Right renal pelvis (tissue), 4 donors: ENCODE measurements around the gene INPP4A. TPM values are rescaled to one million over a fixed set of nuclear protein-coding genes. Genes with fewer than 3 reads are reported as not detected.
A peak's percentile ranks its signal among the peaks of the same experiment; 100 is the strongest.
"Not testable (repeated sequence)": the region's sequence is repeated elsewhere in the genome, so short reads cannot be mapped to it uniquely, and the experiment has no call there.

Source experiments
- DNase-seq, 4 donors: peaks; one replicate each; pipeline ENCODE4 v3.0.0-alpha.2; 2013; ENCODE audit warnings: low read depth in 4 of 4, low spot score in 3 of 4, missing footprints in 1 of 4
- polyA plus RNA-seq, 4 donors: library from polyadenylated mRNA; unstranded; fragments of 120-200 nt; gene quantifications; one replicate each; pipeline ENCODE4 v1.2.1, GENCODE V29; 2013; ENCODE audit not compliant: insufficient read length in 4 of 4

Gene INPP4A
- polyA plus RNA-seq: 10 to 100 TPM; 19.4 to 22.4 (median 20.2) TPM

DNA sequence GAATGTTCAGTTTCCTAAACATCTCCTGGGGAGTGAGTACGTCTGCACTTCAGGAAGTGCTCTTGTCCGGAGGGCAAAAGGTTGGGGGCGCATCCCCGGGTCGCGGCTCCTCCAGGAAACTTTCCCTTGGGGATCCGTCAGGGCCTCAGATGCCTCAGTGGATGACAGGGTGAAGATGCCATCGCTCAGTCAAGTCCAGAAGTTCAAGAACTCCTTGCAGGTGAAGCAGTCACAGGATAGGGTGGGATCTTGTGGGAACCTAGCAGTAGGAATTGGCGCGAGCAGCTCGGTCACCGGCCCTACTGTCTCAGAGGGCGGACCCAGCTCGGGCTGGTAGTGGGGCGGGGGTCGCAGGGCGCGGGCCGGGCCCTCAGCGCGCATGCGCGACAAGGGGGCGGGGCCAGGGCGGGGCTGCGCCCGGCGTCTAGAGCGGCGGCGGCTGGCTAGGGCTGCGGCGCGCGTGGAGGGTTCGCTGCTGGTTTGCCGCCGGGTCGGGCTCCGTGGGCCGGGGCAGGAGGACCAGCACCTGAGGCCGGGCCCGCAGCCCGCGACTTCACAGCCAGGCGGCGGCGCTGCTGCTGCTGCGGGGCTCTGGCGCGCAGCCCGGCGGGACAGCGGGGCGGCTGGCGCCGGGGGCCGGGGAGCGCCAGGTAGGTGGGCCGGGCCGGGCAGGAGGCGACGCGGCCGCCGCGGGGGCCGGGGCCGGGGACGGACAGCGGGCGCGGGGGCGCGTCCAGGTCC is at the start of gene INPP4A:
Gene INPP4A, plus strand, starts transcription at position 423 of the 741 bp plus-strand sequence. CDS start 75,191 bp downstream, outside the sequence.
- peak; percentile 64 to 73 (median 66) for DNase-seq

DNA sequence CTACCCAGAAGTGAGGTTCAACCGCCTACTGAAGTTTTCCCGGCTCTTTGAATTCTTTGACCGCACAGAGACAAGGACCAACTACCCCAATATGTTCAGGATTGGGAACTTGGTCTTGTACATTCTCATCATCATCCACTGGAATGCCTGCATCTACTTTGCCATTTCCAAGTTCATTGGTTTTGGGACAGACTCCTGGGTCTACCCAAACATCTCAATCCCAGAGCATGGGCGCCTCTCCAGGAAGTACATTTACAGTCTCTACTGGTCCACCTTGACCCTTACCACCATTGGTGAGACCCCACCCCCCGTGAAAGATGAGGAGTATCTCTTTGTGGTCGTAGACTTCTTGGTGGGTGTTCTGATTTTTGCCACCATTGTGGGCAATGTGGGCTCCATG is 48.7 kb upstream of the INPP4A start:
- no peak for DNase-seq

DNA sequence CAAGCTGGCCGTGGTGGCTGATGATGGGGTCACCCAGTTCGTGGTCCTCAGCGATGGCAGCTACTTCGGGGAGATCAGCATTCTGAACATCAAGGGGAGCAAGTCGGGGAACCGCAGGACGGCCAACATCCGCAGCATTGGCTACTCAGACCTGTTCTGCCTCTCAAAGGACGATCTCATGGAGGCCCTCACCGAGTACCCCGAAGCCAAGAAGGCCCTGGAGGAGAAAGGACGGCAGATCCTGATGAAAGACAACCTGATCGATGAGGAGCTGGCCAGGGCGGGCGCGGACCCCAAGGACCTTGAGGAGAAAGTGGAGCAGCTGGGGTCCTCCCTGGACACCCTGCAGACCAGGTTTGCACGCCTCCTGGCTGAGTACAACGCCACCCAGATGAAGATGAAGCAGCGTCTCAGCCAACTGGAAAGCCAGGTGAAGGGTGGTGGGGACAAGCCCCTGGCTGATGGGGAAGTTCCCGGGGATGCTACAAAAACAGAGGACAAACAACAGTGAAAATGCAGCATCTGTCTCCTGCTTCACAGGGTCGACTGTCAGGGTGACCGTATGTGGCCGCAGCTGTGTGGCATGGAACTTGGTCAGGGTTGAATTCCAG is 47.8 kb upstream of the INPP4A start:
- no peak for DNase-seq

DNA sequence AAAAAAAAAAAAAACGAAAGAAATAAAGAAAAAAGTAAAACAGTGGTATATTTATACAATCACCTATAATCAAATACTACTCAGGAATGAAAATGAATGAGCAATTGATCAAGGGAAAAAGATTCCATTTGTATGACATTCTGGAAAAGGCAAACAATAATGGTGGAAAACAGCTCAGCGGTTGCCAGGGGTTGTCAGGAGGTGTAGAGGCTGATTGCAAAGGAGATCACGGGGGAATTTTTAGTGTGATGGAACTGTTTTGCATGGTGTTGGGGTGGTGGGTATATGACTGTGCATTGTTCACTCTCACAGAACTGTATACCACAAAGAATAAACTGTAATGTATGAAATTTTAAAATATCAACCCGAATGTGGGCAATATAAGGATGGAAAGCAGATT is 45.5 kb upstream of the INPP4A start:
- no peak for DNase-seq

DNA sequence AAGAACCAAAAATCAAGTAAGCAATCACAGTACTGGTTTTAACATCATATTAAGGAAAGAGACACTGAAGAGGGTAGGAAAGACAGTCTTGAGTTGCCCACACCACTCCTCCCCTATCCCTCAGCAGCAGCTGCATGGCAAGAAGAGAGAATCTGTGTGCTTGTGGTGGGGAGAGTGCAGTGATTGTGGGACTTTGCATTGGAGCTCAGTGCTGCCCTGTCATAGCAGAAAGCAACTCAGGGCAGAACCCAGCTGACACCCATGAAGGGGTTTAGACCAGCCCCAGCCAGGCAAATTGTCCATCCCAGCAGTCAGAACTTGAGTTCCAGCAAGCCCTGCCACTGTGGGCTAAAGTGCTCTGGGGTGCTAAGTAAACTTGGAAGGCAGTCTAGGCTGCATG is 40.8 kb upstream of the INPP4A start:
- no peak for DNase-seq

DNA sequence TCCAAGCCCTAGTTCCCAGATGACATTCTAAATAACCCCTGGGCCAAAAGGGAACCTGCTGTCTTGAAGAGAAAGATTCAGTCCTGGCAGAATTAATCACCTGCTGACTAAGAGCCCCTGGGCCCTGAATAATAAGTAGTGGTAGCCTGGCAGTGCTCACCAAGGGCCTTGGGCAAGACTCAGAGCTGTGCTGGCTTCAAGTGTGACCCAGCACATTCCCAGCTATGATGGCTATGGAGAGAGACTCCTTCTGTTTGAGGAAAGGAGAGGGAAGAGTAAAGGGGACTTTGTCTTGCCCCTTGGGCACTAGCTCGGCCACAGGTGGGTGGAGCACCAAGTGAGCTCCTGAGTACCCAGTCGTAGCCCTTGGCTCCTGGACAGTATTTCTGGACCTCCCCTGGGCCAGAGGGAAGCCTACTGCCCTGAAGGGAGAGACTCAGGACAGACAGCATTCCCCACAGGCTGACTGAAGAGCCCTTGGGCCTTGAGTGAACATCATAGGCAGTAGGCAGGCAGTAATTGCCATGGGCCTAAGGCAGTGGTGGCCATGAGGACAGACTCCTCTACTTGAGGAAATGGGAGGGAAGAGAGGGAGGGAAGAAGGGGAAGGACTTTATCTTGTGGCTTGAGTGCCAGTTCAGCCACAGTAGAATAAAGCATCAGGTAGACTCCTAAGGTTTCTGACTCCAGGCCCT is 40.0 kb upstream of the INPP4A start:
- no peak for DNase-seq

DNA sequence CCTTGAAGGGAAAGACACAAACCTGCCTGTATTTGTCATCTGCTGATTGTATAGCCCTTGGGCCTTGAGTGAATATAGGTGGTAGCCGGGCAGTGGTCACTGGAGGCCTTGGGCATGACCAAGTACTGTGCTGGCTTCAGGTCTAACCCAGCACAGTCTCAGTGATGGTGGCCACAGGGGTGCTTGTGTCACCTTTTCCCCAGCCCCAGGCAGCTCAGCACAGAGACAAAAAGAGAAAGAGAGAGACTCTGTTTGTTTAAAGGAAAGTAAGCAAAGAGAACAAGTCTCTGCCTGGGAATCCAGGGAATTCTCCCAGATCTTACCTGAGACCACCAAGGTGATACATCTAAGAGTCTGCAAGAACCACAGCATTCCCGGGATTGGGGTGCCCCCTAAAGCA is 39.4 kb upstream of the INPP4A start:
- DNase-seq: no peak

DNA sequence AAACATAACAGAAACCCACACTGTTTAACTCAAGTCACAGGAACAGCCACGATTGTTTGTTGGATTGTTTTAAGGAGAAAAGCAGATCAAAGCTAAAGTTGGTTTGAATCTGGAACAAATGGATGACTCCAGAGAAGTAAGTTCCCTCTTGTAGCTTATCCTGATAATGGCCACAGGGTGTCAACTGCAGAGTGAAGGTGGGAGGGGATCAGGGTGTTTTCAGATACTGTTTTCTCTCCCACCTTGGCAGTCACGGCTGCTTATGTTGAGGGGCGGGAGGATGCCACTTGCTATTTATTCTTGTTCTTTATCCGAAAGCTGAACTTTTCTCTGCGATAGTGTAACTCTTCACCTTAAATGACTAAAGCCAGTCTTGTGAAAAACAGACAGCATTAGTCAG is 36.5 kb upstream of the INPP4A start:
- no peak for DNase-seq

DNA sequence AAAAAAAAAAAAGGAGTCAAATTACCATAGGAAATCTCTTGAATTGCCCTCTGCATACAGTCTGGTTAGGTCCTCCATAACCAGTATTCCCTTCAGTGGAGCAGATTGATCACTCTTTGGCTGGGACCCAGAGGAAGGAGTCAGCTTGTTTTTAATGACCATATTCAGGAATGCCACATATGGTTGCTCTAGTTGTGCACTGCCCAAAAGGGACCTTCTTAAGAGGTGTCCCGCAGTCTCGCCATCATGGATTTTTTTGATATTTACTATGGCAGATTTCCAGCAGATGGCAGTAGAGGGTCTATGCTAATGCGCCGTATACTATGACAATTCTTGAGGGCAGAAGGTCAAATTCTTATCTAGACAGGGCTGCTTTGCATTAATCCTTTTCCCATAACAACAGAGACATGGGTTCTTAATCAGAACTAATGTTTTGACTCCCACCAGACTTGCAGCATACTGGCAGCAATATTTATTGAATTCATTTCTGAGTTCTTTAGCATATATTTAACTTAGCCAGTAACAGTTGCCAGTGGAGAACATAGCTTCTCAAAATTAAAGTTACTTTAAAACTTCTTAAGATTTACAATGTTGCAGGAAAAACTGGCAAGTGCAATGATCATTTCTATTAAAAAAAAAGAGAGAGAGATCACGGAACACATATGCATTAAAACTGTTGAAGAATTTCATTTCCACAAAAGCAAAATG is 31.8 kb upstream of the INPP4A start:
- DNase-seq: peak; percentile 12 to 35 (median 24)

DNA sequence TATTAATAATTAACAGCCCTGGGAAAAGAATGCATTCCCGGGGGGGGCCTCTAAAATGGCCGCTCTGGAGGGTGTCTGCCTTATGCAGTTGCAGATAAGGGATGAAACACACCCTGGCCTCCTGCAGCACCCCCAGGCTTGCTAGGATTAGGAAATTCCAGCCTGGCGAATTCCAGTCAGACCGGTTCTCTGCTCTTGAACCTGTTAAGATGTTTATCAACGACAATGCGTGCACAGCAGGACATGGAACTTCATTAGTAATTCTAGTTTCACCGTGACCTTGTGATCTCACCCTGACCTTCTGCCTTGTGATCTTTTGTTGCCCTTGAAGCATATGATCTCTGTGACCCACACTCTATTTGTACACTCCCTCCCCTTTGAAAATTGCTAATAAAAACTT is 30.4 kb upstream of the INPP4A start:
- DNase-seq: not testable (repeated sequence)

DNA sequence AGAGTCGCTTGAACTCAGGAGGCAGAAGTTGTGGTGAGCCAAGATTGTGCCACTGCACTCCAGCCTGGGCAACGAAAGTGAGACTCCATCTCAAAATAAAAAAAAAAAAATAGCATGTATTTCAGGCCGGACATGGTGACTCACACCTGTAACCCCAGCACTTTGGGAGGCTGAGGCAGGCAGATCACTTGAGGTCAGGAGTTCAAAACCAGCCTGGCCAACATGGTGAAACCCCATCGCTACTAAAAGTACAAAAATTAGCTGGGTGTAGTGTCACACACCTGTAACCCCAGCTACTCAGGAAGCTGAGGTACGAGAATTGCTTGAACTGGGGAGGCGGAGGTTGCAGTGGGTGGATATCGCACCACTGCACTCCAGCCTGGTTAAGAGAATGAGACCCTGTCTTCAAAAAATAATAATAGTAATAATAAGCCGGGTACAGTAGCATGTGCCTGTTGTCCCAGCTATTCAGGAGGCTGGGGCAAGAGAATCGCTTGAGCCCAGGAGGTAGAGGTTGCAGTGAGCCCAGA is 28.9 kb upstream of the INPP4A start:
- not testable (repeated sequence) for DNase-seq

DNA sequence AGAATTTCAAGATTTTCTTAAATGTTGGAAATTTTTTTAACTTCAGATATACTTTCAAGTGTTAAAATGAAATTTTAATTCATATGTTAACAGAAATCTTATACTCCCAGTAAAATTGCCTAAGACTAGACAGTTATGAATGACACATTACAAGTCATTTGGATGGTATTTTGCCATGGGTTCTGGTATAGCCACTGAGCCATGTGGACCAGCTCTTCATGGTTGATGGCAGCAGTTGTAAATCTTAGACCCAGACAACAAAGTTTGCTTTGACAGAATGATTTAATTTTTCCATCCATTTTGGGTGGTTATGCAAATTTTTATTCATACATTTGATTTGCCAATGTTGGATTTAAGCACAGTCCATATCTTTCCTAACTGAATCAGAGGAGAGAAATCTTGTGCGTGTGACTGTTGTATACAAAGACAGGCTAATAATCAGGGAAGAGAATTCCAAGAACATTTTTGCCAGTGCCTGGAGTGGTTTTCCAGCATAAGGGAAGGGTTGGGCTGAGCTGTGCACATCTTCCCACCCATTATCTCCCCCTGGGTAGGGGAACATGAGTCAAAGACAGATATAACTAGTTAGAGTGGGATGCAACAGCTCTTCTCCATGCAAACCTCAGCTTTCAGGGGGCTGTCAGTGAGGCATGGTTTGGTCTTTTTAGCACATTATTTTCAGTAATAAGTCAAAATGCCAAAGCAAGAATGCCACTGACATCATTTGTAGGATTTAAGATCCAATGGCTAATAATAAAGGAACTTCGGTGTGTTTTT is 28.1 kb upstream of the INPP4A start:
- DNase-seq: no peak

DNA sequence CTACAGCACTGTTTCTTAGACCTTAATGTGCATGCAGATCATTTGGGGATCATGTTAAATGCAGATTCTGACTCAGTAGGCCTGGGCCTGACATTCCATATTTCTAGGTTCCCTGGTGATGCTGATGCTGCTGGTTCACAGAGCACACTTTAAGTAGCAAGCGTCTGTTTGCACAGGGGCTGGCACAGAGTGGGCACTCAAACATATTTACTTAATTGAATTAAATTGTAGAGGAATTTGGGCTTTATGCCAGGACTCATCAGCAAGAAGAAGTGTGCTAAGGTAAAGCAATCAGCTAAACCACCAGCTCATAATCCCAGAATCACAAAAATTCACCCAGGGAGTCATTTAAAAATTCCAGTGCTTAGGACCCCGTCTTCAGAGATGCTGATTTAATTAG is 25.1 kb upstream of the INPP4A start:
- no peak for DNase-seq

DNA sequence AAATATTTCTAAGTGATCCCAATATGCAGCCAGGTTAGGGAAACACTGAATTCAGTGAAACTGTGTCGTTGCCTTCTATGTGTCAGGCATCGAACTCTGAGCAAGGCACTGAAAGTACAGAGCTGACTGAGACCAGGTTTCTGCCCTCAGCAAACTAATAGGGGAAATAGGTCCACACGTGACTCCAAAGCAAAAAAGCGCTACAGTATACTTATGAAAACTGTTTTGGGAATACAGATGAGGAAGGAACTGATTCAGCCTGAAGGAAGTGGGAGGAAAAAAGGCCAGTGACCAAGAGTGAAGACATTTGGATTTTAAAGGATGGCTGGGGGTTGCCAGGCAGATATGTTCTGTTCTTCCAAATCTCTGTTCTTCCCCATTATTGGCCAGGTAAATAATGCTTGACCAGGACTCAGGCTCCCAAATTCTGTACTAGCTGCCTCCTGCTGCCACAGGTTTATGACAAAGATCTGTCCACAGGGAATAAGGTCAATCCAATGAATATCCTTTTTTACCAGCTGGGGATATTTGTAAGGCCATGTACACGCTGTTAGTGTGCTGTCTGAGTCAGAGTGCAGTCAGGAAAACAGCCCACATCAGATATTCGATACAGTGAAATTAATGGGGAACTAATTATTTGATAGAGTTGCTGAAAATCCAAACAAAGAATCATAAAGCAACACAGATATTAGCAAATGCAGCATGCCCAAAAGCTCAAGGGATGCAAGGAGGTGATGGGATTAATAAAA is 24.5 kb upstream of the INPP4A start:
- no peak for DNase-seq

DNA sequence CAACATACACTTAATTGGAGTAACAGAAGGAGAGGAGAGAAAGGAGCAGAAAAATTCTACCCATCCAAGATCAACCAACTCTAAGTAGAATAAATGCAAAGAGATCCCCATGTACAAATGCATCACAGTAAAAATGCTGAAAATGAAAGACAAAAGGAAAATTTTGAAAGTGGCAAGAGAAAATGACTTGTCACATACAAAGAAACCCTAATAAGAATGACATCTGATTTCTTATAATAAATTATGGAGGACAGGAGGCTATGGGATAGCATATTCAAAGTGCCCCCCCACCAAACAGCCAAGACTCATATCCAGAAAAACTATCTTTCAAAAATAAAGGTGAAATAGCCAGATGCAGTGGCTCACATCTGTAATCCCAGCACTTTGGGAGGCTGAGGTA is 22.2 kb upstream of the INPP4A start:
- DNase-seq: no peak

DNA sequence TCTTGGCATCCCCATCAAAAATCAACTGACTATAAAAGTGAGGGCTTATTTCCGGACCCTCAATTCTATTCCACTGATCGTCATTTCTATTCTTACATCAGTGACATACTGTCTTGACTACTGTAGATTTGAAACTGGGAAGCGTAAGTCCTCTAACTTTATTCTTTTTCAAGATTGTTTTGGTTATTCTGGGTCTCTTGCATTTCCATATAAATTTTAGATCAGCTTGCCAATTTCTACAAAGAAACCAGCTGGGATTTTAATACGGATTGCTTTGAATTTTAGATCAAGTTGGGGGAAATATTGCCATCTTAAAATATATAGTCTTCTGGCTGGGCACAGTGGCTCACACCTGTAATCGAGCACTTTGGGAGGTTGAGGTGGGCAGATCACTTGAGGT is 17.9 kb upstream of the INPP4A start:
- no peak for DNase-seq

DNA sequence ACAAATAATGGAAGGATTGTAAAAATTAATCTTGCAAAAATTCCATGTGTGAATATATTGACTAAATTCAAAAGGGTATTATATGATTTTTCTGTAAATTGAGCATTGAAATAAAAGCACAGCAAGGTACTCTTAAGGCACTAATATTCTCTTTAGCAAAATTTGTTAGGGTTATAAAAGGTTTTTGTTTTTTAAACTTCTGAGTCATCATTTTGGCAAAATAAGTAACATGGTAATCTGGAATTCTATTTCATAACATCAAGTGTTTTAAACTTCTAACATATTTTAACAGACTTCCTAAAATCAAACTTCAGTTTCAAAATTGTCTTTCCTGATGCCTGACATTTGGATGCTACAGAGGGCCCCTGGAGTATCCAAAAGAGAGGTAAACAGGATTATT is 12.5 kb upstream of the INPP4A start:
- no peak for DNase-seq

DNA sequence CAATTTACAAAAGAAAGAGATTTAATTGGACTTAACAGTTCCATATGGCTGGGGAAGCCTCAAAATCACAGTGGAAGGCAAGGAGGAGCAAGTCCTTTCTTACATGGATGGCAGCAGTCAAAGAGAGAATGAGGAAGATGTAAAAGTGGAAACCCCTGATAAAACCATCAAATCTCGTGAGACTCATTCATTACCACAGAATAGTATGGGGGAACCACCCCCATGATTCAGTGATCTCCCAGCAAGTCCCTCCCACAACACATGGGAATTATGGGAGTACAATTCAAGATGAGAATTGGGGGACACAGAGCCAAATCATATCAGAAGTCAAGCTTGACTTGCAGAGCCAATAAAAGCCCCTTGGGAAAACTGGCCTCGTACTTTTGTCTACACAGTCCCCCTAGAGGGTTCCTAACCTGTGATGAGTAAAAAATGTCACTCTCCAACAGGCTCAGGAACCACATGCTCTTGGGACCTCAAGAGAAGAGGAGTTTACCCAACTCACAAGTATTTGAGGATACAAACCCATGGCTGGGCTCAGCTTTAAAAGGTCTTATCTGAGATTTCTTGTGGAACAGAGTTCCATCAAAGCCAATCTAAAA is 11.2 kb upstream of the INPP4A start:
- no peak for DNase-seq

DNA sequence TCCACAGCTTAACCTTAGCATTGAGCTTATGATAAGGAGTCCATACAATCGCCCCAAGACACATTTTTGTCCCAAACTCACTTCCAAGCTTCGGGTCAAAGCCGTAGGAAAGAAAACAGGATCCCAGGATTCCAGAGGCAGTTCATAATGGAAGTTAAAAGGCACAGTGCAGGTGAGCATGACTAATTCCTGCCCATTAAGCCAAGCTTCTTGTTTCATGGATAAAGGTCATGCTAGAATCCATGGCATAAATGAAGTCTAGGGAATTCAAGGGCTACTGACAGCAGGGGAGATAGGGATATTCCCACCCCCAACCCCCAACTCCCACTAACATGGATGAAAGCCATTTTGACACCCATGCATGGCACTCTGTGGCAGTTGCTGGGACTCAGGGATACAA is 10.2 kb upstream of the INPP4A start:
- no peak for DNase-seq
